Measurements from ENCODE around the gene RTP5. TPM values are rescaled to one million over a fixed set of nuclear protein-coding genes. Genes with fewer than 3 reads are reported as not detected.
A peak's percentile ranks its signal among the peaks of the same experiment; 100 is the strongest.

The RTP5 gene
- total and polyA plus RNA-seq, 2 donors (not counting 1 experiment from before 2014, with no cell fraction given), result not detected

DNA sequence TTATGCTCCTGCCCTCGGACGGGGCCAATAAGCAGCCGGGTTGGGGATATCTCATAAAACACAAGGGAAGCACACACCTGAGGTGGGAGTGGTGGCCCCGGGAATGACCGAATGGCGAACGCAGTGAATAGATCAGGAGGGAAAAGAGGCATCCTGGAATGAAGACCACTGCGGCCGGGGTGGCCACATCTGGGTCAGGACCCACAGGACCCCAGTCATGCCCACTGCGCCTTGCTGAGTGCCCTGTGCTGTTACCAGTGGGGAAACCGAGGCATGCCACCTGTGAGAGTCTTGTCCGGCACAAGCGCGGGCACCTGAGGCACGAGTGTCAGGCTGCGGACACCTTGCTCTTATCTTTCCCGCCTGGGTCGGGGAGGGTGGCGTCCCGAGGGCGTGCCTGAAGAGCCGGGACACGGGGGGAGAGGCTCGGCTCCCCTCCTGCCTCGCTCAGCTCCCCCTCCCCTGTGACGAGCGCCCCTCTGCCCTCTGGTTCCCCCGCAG is 12.4 kb upstream of the RTP5 start:
- Histone ChIP-seq H3K36me3 (replicated peaks in 1 of 2; ENCODE audit: control extremely low read depth in 1 of 2, control insufficient read depth in 1 of 2, extremely low read depth in 1 of 2, insufficient read depth in 2 of 2, low read length in 1 of 2) (no peaks in the 10 kb centered on the region), H3K27ac (ENCODE audit: low read length in 2 of 2) (no peak overlapping the region), H2AFZ (ENCODE audit: insufficient read depth, low read depth, low read length, poor library complexity, severe bottlenecking) (no peak overlapping the region), H3K27me3 (replicated peaks in 1 of 4; ENCODE audit: control extremely low read depth in 1 of 4, control insufficient read depth in 3 of 4, insufficient read depth in 4 of 4, low read length in 3 of 4) (peaks cover 0 to 16% (median 3%) of the 10 kb centered on the region in 4 experiments), H3K4me2 (replicated peaks; ENCODE audit: low read depth, low read length, poor library complexity, severe bottlenecking) (no peak overlapping the region), H3K4me1 (ENCODE audit: control insufficient read depth in 2 of 2, insufficient read depth in 2 of 2, low read length in 2 of 2) (peaks cover 16 to 35% of the 10 kb centered on the region in 2 donors), H3K9me3 (ENCODE audit: control extremely low read depth in 1 of 3, control insufficient read depth in 2 of 3, insufficient read depth in 1 of 3, low read length in 2 of 3) (no peaks in the 10 kb centered on the region), H3K4me3 (ENCODE audit: control extremely low read depth in 1 of 5, extremely low read depth in 1 of 5, insufficient read depth in 1 of 5, low read depth in 2 of 5, low read length in 4 of 5) (no peak overlapping the region), H3K79me2 (ENCODE audit: control insufficient read depth, insufficient read depth, low read length) (no peaks in the 10 kb centered on the region), H3K9ac (ENCODE audit: low read length) (no peak overlapping the region), H4K20me1 (ENCODE audit: control insufficient read depth, insufficient read depth, low read length, poor library complexity, severe bottlenecking) (no peaks in the 10 kb centered on the region)
- peaks cover 13% of the 10 kb centered on the region for H3K27me3 Mint-ChIP-seq
- DNase-seq, result no peak
- intact Hi-C loops (cut with micrococcal nuclease), result no loop called here
- POLR2A ChIA-PET, result no interaction called here
- TF ChIP-seq EZH2 (IDR thresholded peaks at IDR 0.05; ENCODE audit: borderline replicate concordance, insufficient read depth, low read depth, low read length, poor library complexity, severe bottlenecking), result no peak
- TF ChIP-seq, protein P1, sequence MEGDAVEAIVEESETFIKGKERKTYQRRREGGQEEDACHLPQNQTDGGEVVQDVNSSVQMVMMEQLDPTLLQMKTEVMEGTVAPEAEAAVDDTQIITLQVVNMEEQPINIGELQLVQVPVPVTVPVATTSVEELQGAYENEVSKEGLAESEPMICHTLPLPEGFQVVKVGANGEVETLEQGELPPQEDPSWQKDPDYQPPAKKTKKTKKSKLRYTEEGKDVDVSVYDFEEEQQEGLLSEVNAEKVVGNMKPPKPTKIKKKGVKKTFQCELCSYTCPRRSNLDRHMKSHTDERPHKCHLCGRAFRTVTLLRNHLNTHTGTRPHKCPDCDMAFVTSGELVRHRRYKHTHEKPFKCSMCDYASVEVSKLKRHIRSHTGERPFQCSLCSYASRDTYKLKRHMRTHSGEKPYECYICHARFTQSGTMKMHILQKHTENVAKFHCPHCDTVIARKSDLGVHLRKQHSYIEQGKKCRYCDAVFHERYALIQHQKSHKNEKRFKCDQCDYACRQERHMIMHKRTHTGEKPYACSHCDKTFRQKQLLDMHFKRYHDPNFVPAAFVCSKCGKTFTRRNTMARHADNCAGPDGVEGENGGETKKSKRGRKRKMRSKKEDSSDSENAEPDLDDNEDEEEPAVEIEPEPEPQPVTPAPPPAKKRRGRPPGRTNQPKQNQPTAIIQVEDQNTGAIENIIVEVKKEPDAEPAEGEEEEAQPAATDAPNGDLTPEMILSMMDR (IDR thresholded peaks at IDR 0.05), result no peak
- WGBS (ENCODE audit: insufficient coverage), result 98% methylated on average over 16 of the region's 28 CpGs
- H3K4me3 Mint-ChIP-seq, result no peak overlapping the region
- ATAC-seq (ENCODE audit: low read depth), result no peak
- no peak overlapping the region for H3K27ac Mint-ChIP-seq
- CTCF ChIA-PET, result no interaction called here
- no peaks in the 10 kb centered on the region for H3K9me3 Mint-ChIP-seq (ENCODE audit: insufficient read depth)
- peaks cover 24% of the 10 kb centered on the region for H3K4me1 Mint-ChIP-seq

DNA sequence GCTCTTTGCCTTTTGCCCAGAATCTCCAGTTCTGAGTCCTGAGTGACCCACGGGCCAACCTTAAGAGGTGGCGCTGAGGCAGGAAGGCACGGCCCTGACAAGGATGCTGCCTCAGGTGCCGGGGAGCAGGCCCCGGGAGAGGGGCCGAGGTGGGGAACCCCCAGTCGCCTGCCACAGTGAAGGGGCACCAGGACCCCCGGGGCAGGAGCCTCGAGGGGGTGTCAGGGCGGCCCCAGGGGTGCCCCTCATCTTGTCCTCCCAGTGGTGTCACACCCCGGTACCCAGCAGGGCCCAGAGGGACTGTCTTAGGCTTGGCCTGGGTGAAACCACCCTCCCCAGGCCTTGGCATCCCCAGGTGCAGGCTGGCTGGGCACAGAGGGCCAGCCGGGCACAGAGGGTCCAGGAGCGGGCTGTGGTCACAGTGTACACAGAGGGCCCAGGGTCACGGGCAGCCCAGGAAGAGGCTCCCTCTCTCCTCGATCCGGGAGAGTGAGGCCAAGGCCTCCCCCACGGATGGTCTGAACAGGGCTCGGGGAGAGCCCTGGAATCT is 11.9 kb upstream of the RTP5 start:
- Mint-ChIP-seq H3K27me3 (peaks cover 13% of the 10 kb centered on the region), H3K9me3 (ENCODE audit: insufficient read depth) (no peaks in the 10 kb centered on the region), H3K4me3 (no peak overlapping the region), H3K27ac (peak overlapping the region; percentile 32), H3K4me1 (peaks cover 24% of the 10 kb centered on the region)
- H4K20me1 ChIP-seq (ENCODE audit: control insufficient read depth, insufficient read depth, low read length, poor library complexity, severe bottlenecking), result no peaks in the 10 kb centered on the region
- no peaks in the 10 kb centered on the region for H3K79me2 ChIP-seq (ENCODE audit: control insufficient read depth, insufficient read depth, low read length)
- WGBS (ENCODE audit: insufficient coverage), result 80% methylated on average over 18 of the region's 18 CpGs
- ChIA-PET CTCF (no interaction called here), POLR2A (interaction anchor here (1.5 kb wide), 1 partner anchor 13 kb away, joined by 8 read pairs; no protein-coding TSS in a partner anchor)
- no peaks in the 10 kb centered on the region for H3K36me3 ChIP-seq (replicated peaks in 1 of 2; ENCODE audit: control extremely low read depth in 1 of 2, control insufficient read depth in 1 of 2, extremely low read depth in 1 of 2, insufficient read depth in 2 of 2, low read length in 1 of 2)
- no peak overlapping the region for H3K4me3 ChIP-seq (ENCODE audit: control extremely low read depth in 1 of 5, extremely low read depth in 1 of 5, insufficient read depth in 1 of 5, low read depth in 2 of 5, low read length in 4 of 5)
- H3K27ac ChIP-seq (ENCODE audit: low read length in 2 of 2), result no peak overlapping the region
- ATAC-seq (ENCODE audit: low read depth) (no peak), DNase-seq (no peak)
- TF ChIP-seq EZH2 (IDR thresholded peaks at IDR 0.05; ENCODE audit: borderline replicate concordance, insufficient read depth, low read depth, low read length, poor library complexity, severe bottlenecking), result no peak
- TF ChIP-seq, protein P1 (IDR thresholded peaks at IDR 0.05), result no peak
- no peak overlapping the region for H3K4me2 ChIP-seq (replicated peaks; ENCODE audit: low read depth, low read length, poor library complexity, severe bottlenecking)
- H3K27me3 ChIP-seq (replicated peaks in 1 of 4; ENCODE audit: control extremely low read depth in 1 of 4, control insufficient read depth in 3 of 4, insufficient read depth in 4 of 4, low read length in 3 of 4), result peaks cover 0 to 22% (median 5%) of the 10 kb centered on the region in 4 experiments
- H3K9me3 ChIP-seq (ENCODE audit: control extremely low read depth in 1 of 3, control insufficient read depth in 2 of 3, insufficient read depth in 1 of 3, low read length in 2 of 3), result no peaks in the 10 kb centered on the region
- intact Hi-C loops (cut with micrococcal nuclease), result no loop called here
- H3K9ac ChIP-seq (ENCODE audit: low read length), result no peak overlapping the region
- H3K4me1 ChIP-seq (ENCODE audit: control insufficient read depth in 2 of 2, insufficient read depth in 2 of 2, low read length in 2 of 2), result peaks cover 16 to 35% of the 10 kb centered on the region in 2 donors
- H2AFZ ChIP-seq (ENCODE audit: insufficient read depth, low read depth, low read length, poor library complexity, severe bottlenecking), result no peak overlapping the region

Data from B cell (primary cell).